H1 (cell line): ENCODE data around the gene F5. TPM values are rescaled to one million over a fixed set of nuclear protein-coding genes. Genes with fewer than 3 reads are reported as not detected.

Experiments
- CTCF ChIA-PET: fragments of 300-600 bp; sonication (Branson Sonifier 250); formaldehyde crosslinking; loops from one replicate; lab custom pipeline; 2021; ENCODE audit not compliant: partially characterized antibody; lab: Charles Lee
- POLR2A ChIA-PET: fragments of 300-600 bp; sonication (Branson Sonifier 250); formaldehyde crosslinking; loops from one replicate; lab custom pipeline; 2021; ENCODE audit warnings: inconsistent platforms; ENCODE audit not compliant: partially characterized antibody; lab: Charles Lee
- DNase-seq, 2 experiments: peaks; one replicate each; pipeline versions ENCODE4 v3.0.0 to v3.0.0-alpha.2; 2010 to 2022; ENCODE audit warnings: low spot score in 2 of 2, low read depth in 1 of 2, mixed read lengths in 1 of 2
- FAIRE-seq: peaks from 2 replicates; lab custom pipeline; 2011; peaks lifted over from hg19 to GRCh38; lab: Jason Lieb, UNC
- H2AFZ ChIP-seq: 2 replicates; pipeline ENCODE4 v1.8.1; 2012; ENCODE audit warnings: low read length, inconsistent platforms
- H2AK5ac ChIP-seq: 2 replicates; pipeline ENCODE4 v1.6.1; 2013; ENCODE audit warnings: low read depth, low read length
- H2BK120ac ChIP-seq: replicated peaks from 2 replicates; pipeline ENCODE3; 2013; ENCODE audit warnings: low read depth, low read length, inconsistent platforms
- H2BK12ac ChIP-seq: 2 replicates; pipeline ENCODE4 v1.6.1; 2013; ENCODE audit warnings: low read depth, low read length
- H2BK15ac ChIP-seq: 2 replicates; pipeline ENCODE4 v1.6.1; 2013; ENCODE audit warnings: low read length
- H2BK20ac ChIP-seq: 2 replicates; pipeline ENCODE4 v1.6.1; 2013; ENCODE audit warnings: low read length
- H2BK5ac ChIP-seq: 2 replicates; pipeline ENCODE4 v1.6.1; 2013; ENCODE audit warnings: low read depth, low read length
- H3K14ac ChIP-seq: 2 replicates; pipeline ENCODE4 v1.6.1; 2013; ENCODE audit warnings: inconsistent platforms; ENCODE audit not compliant: insufficient read length
- H3K18ac ChIP-seq: 2 replicates; pipeline ENCODE4 v1.6.1; 2013; ENCODE audit warnings: low read length; ENCODE audit errors: extremely low read depth
- H3K23ac ChIP-seq: 2 replicates; pipeline ENCODE4 v1.6.1; 2013; ENCODE audit warnings: inconsistent platforms; ENCODE audit not compliant: insufficient read length
- H3K23me2 ChIP-seq: 2 replicates; pipeline ENCODE4 v1.6.1; 2013; ENCODE audit warnings: low read depth, low read length
- H3K27ac ChIP-seq: 2 replicates; pipeline ENCODE4 v1.6.1; 2011; ENCODE audit warnings: low read depth, low read length, inconsistent platforms
- H3K27me3 ChIP-seq, 4 experiments: replicated peaks in 1 of 4; 1 replicate in 1 of 4; 2 replicates in 3 of 4; pipeline versions ENCODE4 v1.6.1 to v1.8.1; 2011 to 2013; ENCODE audit warnings: low read length in 3 of 4, mild to moderate bottlenecking in 3 of 4, inconsistent platforms in 2 of 4, mixed read lengths in 2 of 4, moderate library complexity in 1 of 4; ENCODE audit not compliant: control insufficient read depth in 3 of 4, insufficient read depth in 3 of 4; ENCODE audit errors: extremely low read depth in 1 of 4
- H3K36me3 ChIP-seq, 4 experiments: 2 replicates each; pipeline versions ENCODE4 v1.6.1 to v1.8.1; 2011 to 2013; ENCODE audit warnings: mild to moderate bottlenecking in 4 of 4, low read length in 3 of 4, moderate library complexity in 2 of 4, control low read depth in 1 of 4, inconsistent platforms in 1 of 4; ENCODE audit not compliant: insufficient read depth in 4 of 4, control insufficient read depth in 2 of 4
- H3K4ac ChIP-seq: replicated peaks from 2 replicates; pipeline ENCODE3; 2013; ENCODE audit warnings: low read length, low read depth, mixed read lengths, inconsistent platforms; ENCODE audit not compliant: insufficient read length
- H3K4me1 ChIP-seq, 4 experiments: replicated peaks in 1 of 4; 1 replicate in 1 of 4; 2 replicates in 3 of 4; pipeline versions ENCODE4 v1.6.1 to v1.8.1; 2011 to 2013; ENCODE audit warnings: low read length in 3 of 4, inconsistent platforms in 2 of 4, mixed read lengths in 1 of 4; ENCODE audit not compliant: insufficient read depth in 4 of 4, control insufficient read depth in 3 of 4
- H3K4me2 ChIP-seq, 2 experiments: 2 replicates each; pipeline versions ENCODE4 v1.6.1 to v1.8.1; 2011 to 2013; ENCODE audit warnings: low read depth in 2 of 2, low read length in 2 of 2, control low read depth in 1 of 2, inconsistent platforms in 1 of 2, mild to moderate bottlenecking in 1 of 2; ENCODE audit not compliant: insufficient read depth in 1 of 2
- H3K4me3 ChIP-seq, 4 experiments: fragments of 200-600, 300-600 bp in 1 of 4; sonication (generic), shearing (Covaris generic), sonication (Bioruptor Twin) in 1 of 4; 2 replicates each; pipeline versions ENCODE4 v1.5.1 to v1.8.1; 2011 to 2016; ENCODE audit warnings: low read length in 4 of 4, low read depth in 3 of 4, control low read depth in 2 of 4, inconsistent platforms in 2 of 4, mild to moderate bottlenecking in 2 of 4, mixed read lengths in 1 of 4, moderate library complexity in 1 of 4; ENCODE audit not compliant: insufficient read depth in 2 of 4; ENCODE audit errors: extremely low read depth in 1 of 4
- H3K56ac ChIP-seq: replicated peaks from 2 replicates; pipeline ENCODE3; 2013; ENCODE audit warnings: low read depth, mild to moderate bottlenecking, mixed read lengths, low read length, inconsistent platforms; ENCODE audit not compliant: insufficient read length
- H3K79me1 ChIP-seq: 2 replicates; pipeline ENCODE4 v1.6.1; 2013; ENCODE audit warnings: low read depth, low read length, control low read depth
- H3K79me2 ChIP-seq, 2 experiments: 2 replicates each; pipeline versions ENCODE4 v1.6.1 to v1.8.1; 2012 to 2013; ENCODE audit warnings: low read length in 2 of 2, mild to moderate bottlenecking in 2 of 2, inconsistent platforms in 1 of 2; ENCODE audit not compliant: insufficient read depth in 2 of 2, control insufficient read depth in 1 of 2
- H3K9ac ChIP-seq, 4 experiments: replicated peaks in 1 of 4; 1 replicate in 1 of 4; 2 replicates in 3 of 4; pipeline versions ENCODE4 v1.6.1 to v1.8.1; 2011 to 2013; ENCODE audit warnings: low read depth in 3 of 4, low read length in 3 of 4, control low read depth in 2 of 4, mild to moderate bottlenecking in 2 of 4, moderate library complexity in 2 of 4, inconsistent platforms in 1 of 4; ENCODE audit errors: extremely low read depth in 1 of 4
- H3K9me3 ChIP-seq, 2 experiments: 2 replicates each; pipeline versions ENCODE4 v1.6.1 to v1.8.1; 2012 to 2013; ENCODE audit warnings: mild to moderate bottlenecking in 2 of 2, moderate library complexity in 2 of 2, control low read depth in 1 of 2, inconsistent platforms in 1 of 2, low read depth in 1 of 2, low read length in 1 of 2, mixed read lengths in 1 of 2; ENCODE audit not compliant: insufficient read depth in 2 of 2
- H4K20me1 ChIP-seq, 2 experiments: replicated peaks in 1 of 2; 2 replicates each; pipeline versions ENCODE3 to v1.8.1; 2011 to 2013; ENCODE audit warnings: inconsistent platforms in 2 of 2, low read length in 2 of 2, mild to moderate bottlenecking in 1 of 2; ENCODE audit not compliant: insufficient read depth in 2 of 2, control insufficient read depth in 1 of 2
- H4K5ac ChIP-seq: 2 replicates; pipeline ENCODE4 v1.6.1; 2013; ENCODE audit warnings: low read length, low read depth, mixed read lengths, inconsistent platforms; ENCODE audit not compliant: insufficient read length
- H4K8ac ChIP-seq: 2 replicates; pipeline ENCODE4 v1.8.0; 2013; ENCODE audit warnings: mild to moderate bottlenecking, moderate library complexity, low read length, inconsistent platforms; ENCODE audit not compliant: insufficient read depth; ENCODE audit errors: extremely low read depth
- H4K91ac ChIP-seq: replicated peaks from 2 replicates; pipeline ENCODE3; 2013; ENCODE audit warnings: low read length, mixed read lengths, inconsistent platforms; ENCODE audit not compliant: insufficient read length
- E2F6 ChIP-seq: IDR thresholded peaks from 2 replicates; pipeline ENCODE4 v1.6.1; 2012; ENCODE audit warnings: inconsistent platforms
- EP300 ChIP-seq, 2 experiments: IDR thresholded peaks; 1 replicate in 1 of 2; 2 replicates in 1 of 2; pipeline ENCODE4 v1.6.1; 2011 to 2012; ENCODE audit warnings: low read depth in 2 of 2, low read length in 2 of 2, mild to moderate bottlenecking in 2 of 2, borderline replicate concordance in 1 of 2, inconsistent platforms in 1 of 2, moderate library complexity in 1 of 2
- RAD21 ChIP-seq, 2 experiments: IDR thresholded peaks in 1 of 2; conservative IDR thresholded peaks in 1 of 2; 2 replicates each; pipeline ENCODE4 v1.6.1; 2011; ENCODE audit warnings: low read depth in 2 of 2, low read length in 2 of 2, improper control_type of control experiment in 1 of 2, inconsistent platforms in 1 of 2, mild to moderate bottlenecking in 1 of 2, moderate library complexity in 1 of 2
- WGBS, 2 experiments: shearing (Covaris generic) in 1 of 2; methylation state at CpG; one replicate each; pipeline versions ENCODE4 v1.1.6 to v1.1.7; 2013 to 2015; ENCODE audit warnings: low lambda C conversion rate in 2 of 2, mixed read lengths in 2 of 2, inconsistent platforms in 1 of 2, low coverage in 1 of 2, missing lambda C conversion rate in 1 of 2; ENCODE audit not compliant: insufficient replicate concordance in 2 of 2, insufficient coverage in 1 of 2, insufficient read length in 1 of 2; ENCODE audit errors: extremely low coverage in 1 of 2, missing lambda C conversion rate in 1 of 2; 5-methylcytosine and 5-hydroxymethylcytosine counted together
- polyA plus RNA-seq, 7 experiments: library from polyadenylated mRNA; depleted of rRNA in 3 of 7; stranded (reverse) in 5 of 7; unstranded in 2 of 7; fragments of >200 nt in 5 of 7; fragments of 200-250 nt in 2 of 7; gene quantifications; 1 replicate in 5 of 7; 2 replicates in 1 of 7; 4 replicates in 1 of 7; pipeline versions ENCODE4 v1.2.1 to v1.2.3, GENCODE V29; 2011 to 2013; ENCODE audit warnings: missing spikeins in 2 of 7, mixed read lengths in 2 of 7
- total RNA-seq: library from RNA; stranded (reverse); fragmentation: NEBNext Ultra II Directional; extraction: Animal tissue kit (Norgen Biotek cat#: 25700); gene quantifications from 2 replicates; pipeline ENCODE4 v1.2.1, GENCODE V29; 2021

The F5 gene
- total and polyA plus RNA-seq, 2 of the 8 experiments (the other 6 are each of a cell fraction or from before 2014, with no cell fraction given) = 0.04 to 0.06 TPM

DNA sequence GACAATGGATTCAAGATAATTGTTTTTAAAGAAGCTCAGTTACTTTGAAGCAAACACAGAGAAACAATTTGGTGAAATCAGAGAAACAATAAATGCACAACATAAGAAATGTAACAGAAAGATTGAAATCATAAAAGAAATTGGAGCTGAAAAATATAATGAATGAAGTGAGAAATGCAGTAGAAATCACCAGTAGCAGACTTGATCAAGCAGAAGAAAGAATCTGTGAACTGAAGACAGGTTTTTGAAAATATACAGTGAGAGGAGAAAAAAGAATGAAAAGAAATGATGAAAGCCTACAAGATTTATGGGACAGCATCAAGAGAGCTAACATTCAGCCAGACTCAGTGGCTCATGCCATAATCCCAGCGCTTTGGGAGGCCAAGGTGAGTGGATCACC, 47.9 kb upstream of the F5 start:
- Histone ChIP-seq H3K23me2 (no peaks in the 10 kb centered on the region), H3K9ac (no peak overlapping the region), H3K4ac (no peak overlapping the region), H3K4me1 (no peaks in the 10 kb centered on the region), H4K5ac (no peak overlapping the region), H3K14ac (no peak overlapping the region), H3K4me2 (no peak overlapping the region), H3K79me1 (no peaks in the 10 kb centered on the region), H2AK5ac (no peak overlapping the region), H3K27ac (no peak overlapping the region), H3K4me3 (no peak overlapping the region), H2BK120ac (no peak overlapping the region), H3K27me3 (no peaks in the 10 kb centered on the region), H2BK20ac (no peak overlapping the region), H3K79me2 (no peaks in the 10 kb centered on the region), H2BK15ac (no peak overlapping the region), H3K9me3 (peaks cover 4 to 10% of the 10 kb centered on the region in 2 experiments; a peak in 2 of 4 replicates), H3K23ac (no peak overlapping the region), H4K8ac (no peak overlapping the region), H3K56ac (no peak overlapping the region), H4K91ac (no peak overlapping the region), H4K20me1 (no peaks in the 10 kb centered on the region), H3K36me3 (no peaks in the 10 kb centered on the region), H2AFZ (no peak overlapping the region), H3K18ac (no peak overlapping the region), H2BK12ac (no peak overlapping the region), H2BK5ac (no peak overlapping the region)
- DNase-seq (no peak), FAIRE-seq (no peak)
- POLR2A ChIA-PET = no interaction called here
- TF ChIP-seq RAD21 (IDR thresholded peaks at IDR 0.05 in 1 of 2, conservative IDR thresholded peaks at IDR 0.05 in 1 of 2; ENCODE audit: low read depth in 2 of 2, low read length in 2 of 2) (no peak), EP300 (IDR thresholded peaks at IDR 0.05; ENCODE audit: borderline replicate concordance in 1 of 2, low read depth in 2 of 2, low read length in 2 of 2) (no peak), E2F6 (no peak)
- CTCF ChIA-PET = interaction anchor here (1.7 to 1.8 kb wide), 2 partner anchors 21 to 33 kb away, joined by 3 to 5 read pairs; no protein-coding TSS in a partner anchor
- 100% methylated on average over 1 of the region's 1 CpG; no CpG with 5 or more reads in 1 of the 2 experiments for WGBS, 2 experiments
